Measurements from ENCODE around the gene EDN3.

EDN3 gene

GRCh38 chr20:59346061-59346460 lies 45.6 kb downstream of the EDN3 start:
- TF ChIP-seq CTCF (IDR thresholded peaks at IDR 0.05; ENCODE audit: borderline replicate concordance, insufficient read depth, low read depth, low read length), result no peak
- no peak overlapping the region for H3K4me3 ChIP-seq (ENCODE audit: low read depth, low read length)

DNA sequence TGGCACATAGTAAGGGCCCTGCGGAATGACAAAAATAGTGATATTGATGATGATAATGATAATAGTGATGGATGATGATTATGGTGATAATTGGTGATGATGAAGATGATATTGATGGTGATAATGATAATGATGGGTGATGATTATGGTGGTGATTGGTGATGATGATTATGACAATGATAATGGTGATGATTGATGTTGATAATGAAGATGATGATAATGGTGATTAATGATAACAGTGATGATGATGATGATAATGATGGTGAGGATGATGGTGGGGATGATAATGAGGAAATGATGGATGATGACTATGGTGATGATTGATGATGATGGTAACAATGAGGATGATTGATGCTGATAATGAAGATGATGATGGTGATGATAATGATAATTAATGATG lies 48.9 kb downstream of the EDN3 start:
- no peak for TF ChIP-seq CTCF (IDR thresholded peaks at IDR 0.05; ENCODE audit: borderline replicate concordance, insufficient read depth, low read depth, low read length)
- H3K4me3 ChIP-seq (ENCODE audit: low read depth, low read length), result no peak overlapping the region

GRCh38 chr20:59350330-59351156 lies 50.1 kb downstream of the EDN3 start:
- TF ChIP-seq CTCF (IDR thresholded peaks at IDR 0.05; ENCODE audit: borderline replicate concordance, insufficient read depth, low read depth, low read length), result no peak
- H3K4me3 ChIP-seq (ENCODE audit: low read depth, low read length), result no peak overlapping the region

DNA sequence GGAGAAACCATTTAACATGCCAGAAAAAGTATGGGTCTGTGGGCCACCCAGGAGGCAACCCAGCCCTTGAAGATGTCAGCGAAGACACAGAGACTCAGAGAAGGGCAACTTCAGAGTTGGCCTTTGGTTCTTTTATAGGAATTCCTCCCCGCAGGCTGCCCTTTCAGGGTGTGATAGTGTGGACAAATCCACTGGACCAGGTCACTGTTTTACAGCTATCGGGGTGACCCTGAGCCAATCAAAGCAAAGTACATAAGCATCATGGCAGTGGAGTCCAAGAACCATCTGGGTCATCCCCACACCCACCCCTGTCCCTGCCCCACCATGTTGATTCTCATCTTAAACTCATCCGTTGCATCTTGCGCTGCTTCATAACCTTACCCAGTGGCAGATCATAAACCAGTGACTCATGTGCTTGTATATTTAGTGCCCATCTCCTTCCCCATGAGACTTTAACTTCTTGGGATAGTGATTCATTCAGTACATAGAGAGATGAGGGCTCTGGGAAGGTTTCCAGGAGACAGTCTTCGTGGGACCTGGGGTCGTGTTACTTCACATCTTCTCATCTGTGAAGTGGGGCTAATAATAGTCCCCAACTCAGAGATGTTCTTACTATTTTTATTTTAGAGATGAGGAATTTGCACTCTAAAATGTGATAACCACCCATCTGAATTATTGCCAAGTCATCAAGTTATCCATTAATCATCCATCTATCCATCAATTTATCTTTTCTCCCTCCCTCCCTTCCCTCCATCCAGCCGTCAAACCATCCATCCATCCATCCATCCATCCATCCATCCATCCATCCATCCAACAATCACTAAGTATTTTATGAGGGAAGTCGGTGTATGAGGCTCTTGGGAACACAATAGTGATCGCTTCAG lies 51.0 kb downstream of the EDN3 start:
- H3K4me3 ChIP-seq (ENCODE audit: low read depth, low read length), result no peak overlapping the region
- no peak for TF ChIP-seq CTCF (IDR thresholded peaks at IDR 0.05; ENCODE audit: borderline replicate concordance, insufficient read depth, low read depth, low read length)

- H3K4me3 ChIP-seq (ENCODE audit: low read depth, low read length), result no peak overlapping the region
- TF ChIP-seq CTCF (IDR thresholded peaks at IDR 0.05; ENCODE audit: borderline replicate concordance, insufficient read depth, low read depth, low read length), result no peak
Observed at GRCh38 chr20:59352541-59352940, 52.1 kb downstream of the EDN3 start.

GRCh38 chr20:59352990-59353389 lies 52.6 kb downstream of the EDN3 start:
- TF ChIP-seq CTCF (IDR thresholded peaks at IDR 0.05; ENCODE audit: borderline replicate concordance, insufficient read depth, low read depth, low read length), result no peak
- H3K4me3 ChIP-seq (ENCODE audit: low read depth, low read length), result no peak overlapping the region

Data from GM12875 (cell line).